ENCODE results near the gene PUS3.

PUS3 gene
- 15.6 to 15.7 reads per million in 2 donors for total RNA-seq

DNA sequence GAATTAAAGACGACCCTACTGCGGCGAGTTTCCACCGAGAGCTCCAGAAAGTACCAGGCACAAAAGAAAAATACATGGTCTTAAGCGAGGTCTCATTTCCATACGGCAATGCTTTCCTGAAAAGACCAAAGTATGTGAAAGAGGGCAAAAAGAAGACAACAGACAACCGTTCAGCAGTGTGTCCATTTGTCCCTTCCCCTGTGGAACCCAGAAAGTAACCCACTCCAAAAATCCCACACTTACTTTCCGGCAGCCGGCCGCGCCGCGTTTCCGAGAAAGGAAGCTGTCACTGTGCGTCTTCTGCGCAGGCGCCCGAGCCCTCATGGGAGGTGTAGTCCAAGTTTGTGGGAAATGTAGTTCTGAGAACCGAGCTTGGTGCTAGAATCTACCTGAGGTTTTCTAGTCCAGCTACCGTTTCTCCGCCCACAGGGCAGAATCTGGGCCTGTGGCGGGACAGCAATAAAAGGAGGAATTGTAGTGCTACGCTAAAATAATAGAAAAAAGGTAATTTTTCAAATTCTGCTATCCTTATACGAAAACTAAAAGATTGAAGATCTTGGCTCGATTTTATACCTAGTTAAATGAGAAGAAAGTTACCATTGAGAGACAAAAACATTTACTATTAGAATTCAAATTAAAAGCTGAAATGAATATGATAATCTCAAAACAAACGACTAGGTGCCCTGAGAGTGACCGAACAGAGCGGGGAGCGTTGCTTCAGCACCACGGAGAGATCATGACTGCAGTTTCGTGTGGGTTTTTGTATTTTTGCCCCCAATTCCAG is at the start of gene PUS3:
Gene PUS3 (minus strand): TSS at position 280 of the 784 bp plus-strand sequence. CDS start 6,922 bp downstream, outside the sequence.
- DNase-seq = peak; percentile 74

GRCh38 chr11:125952559-125952958 is 49.6 kb upstream of the PUS3 start:
- no peak for DNase-seq

DNA sequence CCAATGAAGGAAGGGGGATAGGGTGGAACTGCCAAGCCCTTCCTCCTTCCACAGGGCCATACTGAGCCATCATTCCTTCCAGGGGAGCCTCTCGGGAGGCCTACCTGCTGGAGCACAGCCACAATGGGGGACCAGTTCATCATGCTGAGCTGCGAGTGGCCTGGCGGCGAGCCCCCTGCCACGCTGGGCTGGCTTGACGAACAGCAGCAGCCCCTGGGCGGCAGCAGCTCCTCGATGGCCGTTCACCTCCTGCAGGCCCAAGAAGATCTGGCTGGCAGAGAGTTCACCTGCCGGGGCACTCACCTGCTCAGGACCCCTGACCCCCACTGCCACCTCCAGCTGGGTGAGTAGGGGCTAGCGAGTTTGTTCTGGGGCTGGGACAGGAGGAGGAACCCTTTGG is 48.7 kb upstream of the PUS3 start:
- DNase-seq = no peak

- peak; percentile 11 for DNase-seq
These were observed 48.0 kb upstream of the PUS3 start for GRCh38 chr11:125950696-125951651.

DNA sequence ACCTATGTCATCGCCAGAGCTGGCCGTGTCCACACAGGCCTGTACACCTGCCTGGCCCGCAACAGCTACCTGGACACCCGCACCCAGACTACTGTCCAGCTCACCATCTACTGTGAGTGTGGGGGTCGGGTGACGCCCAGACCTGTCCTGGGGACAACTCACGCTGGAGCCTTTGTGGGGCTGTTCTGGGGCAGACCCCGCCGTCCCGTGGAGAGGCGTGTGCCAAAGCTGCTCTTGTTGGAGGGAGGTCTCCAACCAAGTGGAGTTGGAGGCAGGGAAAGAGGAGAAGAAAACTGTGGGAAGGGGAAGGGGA is 47.1 kb upstream of the PUS3 start:
- no peak for DNase-seq

- no peak for DNase-seq
These were observed 46.5 kb upstream of the PUS3 start for GRCh38 chr11:125949271-125950177.

GRCh38 chr11:125948278-125949051 is 45.5 kb upstream of the PUS3 start:
- DNase-seq = no peak

DNA sequence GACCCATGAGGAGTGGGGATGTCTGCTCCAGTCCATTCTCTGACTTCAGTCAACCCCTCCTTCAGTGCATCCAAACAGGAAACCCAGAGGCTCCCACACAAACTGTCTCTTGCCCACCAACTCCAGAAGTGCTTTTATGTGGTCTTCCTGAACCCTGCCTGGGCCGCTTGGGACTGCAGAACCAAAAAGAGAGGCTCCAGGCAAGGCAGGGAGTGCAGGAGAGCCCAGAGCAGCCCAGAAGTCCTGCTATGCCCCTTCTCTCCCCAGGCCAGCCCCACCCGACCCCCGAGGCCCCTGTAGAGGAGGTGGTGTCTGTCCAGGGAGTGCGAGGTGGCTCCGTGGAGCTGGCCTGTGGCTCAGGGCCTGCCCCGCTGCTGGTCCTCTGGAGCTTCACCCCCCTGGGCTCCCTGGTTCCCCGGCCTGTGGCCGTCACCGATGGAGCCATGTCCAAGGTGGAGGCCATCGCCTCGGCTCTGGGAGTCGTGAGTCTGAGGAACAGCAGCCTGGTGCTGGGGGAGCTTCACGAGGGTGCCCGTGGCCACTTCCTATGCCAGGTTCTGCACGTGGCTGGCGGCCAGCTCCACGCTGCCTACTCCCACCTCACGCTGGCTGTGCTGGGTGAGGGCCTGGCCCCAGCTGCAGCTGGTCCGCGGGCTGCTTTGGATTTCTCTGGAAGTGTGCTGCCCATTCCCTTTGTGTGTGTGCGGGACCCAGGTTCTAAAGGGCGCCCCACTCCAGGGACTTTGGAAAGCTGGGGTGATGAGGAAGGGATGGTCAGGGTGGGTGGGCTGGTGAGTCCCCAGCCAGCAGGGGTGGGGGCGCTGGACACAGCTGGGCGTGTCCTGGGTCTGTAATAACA is 44.6 kb upstream of the PUS3 start:
- no peak for DNase-seq

DNA sequence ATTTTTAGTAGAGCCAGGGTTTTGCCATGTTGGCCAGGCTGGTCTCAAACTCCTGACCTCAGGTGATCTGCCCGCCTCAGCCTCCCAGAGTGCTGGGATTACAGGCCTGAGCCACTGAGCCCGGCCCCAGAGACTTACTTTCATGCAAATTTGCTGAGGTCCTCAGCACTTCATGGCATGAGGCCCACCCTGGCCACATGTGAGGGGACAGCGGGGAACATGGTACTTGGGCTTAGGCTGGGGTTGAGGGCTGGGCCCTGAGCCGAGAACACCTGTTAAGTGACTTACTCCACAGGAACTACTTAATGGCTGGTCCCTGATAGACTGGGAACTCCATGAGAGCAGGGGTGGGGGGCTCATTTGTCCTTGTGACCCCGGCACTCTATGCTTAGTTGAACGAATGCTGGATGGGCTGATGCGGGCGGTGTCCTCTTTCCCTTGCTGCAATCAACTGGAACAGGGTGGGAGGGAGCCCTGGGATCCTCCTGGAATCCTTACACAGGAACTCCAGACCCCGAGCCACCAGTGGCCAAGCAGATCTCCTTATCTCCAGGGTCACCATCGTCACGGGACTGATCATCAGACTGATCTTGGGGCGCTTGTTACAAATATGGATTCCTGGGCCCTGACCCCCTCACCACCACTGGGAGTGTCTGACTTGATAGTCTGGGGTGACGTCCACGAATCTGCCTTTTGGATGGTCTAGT is 43.9 kb upstream of the PUS3 start:
- DNase-seq = no peak

GRCh38 chr11:125945797-125946520 is 43.0 kb upstream of the PUS3 start, which contains the start of gene VSIG10L2:
TSS of gene VSIG10L2 (plus strand) at chr11:125946044. CDS start at chr11:125946056, 12 bp downstream.
- no peak for DNase-seq

- DNase-seq = no peak
These were observed 42.2 kb upstream of the PUS3 start for GRCh38 chr11:125945011-125945796.

DNA sequence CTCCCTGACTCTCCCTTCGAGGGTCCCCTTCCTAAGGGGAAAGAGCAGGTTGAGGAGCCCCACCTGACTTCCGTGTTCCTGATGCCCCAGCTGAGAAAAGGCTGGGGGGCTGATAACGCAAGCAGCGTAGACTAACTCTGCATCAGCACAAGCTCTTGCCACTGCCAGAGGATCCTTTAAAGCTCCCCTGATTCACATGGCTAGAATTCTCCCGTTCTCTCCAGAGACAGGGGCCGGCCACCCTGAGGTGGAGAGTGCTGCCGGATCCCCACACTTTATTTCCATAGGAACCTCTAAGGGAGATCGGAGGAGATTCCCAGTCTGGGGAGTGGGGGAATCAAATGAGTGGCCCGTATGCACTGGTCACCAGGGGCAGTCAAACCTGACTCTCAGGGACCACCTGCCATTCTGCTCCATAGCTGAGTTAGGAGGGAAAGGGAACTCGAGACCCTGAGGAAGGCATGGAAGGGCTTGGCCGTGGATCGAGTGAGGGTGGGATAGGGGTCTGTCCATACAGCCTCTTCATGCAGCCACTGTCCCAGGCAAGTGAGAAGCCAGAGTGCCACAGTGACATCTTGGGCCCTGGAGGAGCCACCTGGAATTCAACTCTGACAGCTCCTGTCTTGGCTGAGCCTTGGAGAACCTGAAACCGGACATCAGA is 41.5 kb upstream of the PUS3 start:
- DNase-seq = no peak

GRCh38 chr11:125943661-125944349 is 40.8 kb upstream of the PUS3 start:
- no peak for DNase-seq

DNA sequence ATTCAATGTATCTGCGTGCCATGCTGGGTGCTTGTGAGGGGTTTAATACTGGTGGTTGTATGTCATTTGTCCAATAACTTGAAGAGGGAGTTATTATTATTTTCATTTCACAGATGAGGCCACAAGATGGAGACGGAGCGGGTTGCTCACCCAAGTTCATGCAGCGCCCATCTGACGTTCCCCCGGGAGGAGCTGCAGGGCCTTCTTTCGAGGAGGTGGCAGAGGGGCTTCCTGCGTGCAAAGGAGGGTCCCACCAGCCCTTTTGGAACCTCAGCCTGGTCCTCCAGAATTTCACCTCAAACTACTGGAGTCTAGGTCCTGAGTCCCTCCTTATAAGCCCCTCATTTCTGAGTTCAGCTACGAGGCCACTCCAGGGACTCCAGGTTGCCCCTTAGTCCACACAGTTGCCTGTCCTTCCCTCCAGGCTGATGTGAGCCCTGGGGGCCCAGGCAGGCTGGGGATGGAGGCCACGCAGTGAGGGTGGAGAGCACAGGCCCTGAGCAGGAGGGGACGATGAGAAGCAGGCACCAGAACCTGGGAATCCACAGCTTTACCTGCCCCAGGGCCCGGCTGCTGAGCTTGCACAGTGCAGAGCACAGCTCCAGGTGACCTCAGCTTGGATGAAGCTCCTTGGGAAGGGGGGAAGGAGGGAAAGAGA is 39.9 kb upstream of the PUS3 start:
- DNase-seq = no peak

DNA sequence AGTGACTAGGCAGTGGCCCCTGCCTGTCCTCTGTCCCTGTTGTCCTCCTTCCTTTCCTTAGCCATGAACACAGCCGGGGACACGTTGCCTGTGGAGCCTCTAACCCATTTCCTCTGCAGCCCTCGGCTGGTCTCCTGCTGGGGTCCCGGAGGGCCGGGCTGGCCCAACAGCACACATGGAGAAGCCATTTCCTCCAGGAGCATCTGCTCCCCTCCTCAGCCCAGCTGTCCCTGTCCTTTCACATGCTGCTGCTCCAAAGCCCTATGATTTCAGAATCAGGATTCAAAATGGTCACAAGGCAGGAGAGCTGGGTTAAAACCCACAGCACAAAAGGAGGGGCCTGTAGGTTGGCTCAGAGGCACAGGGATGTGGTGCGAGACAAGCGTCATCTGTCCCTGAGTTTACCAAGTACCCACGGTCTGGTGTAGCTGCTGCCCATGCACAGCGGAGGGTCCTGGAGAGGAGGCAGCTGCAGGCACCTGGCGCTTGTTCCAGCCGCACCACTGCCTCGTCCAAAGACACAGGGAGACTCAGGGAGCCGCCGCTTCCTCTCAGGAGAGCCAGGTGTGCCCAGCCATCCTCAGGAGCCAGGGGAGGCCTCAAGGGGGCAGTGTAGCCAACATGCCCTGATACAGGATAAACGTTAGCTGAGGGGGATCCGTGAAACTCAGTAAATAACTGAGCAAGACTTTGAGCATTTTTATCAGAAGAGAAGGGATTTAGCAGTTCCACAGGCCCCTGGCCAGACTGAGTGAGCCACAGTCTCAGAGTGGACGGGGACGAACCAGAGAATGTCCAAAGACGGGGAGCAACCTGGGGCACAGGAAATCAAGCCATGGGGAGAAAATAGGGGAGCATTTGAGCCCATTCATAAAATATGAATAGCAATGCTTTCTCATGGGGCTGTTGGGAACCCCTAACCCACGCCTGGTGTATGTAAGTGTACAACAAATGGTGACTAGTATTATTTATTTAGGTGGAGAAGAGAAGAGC is 38.9 kb upstream of the PUS3 start:
- no peak for DNase-seq

GRCh38 chr11:125941267-125941618 is 38.2 kb upstream of the PUS3 start:
- no peak for DNase-seq
